Suprapubic skin (tissue), 4 donors: Measurements from ENCODE around the gene TOP2B. TPM values are rescaled to one million over a fixed set of nuclear protein-coding genes. Genes with fewer than 3 reads are reported as not detected.
A peak's percentile ranks its signal among the peaks of the same experiment; 100 is the strongest.

Source experiments
- DNase-seq, 2 donors: peaks; one replicate each; pipeline ENCODE4 v3.0.0-alpha.2; 2019; ENCODE audit warnings: low spot score in 2 of 2
- H3K27ac ChIP-seq: fragments of 200-600 bp; sonication (generic); one replicate; pipeline ENCODE4 v1.5.1; 2019
- H3K27me3 ChIP-seq: fragments of 200-600 bp; sonication (generic); one replicate; pipeline ENCODE4 v1.5.1; 2019
- H3K36me3 ChIP-seq: fragments of 200-600 bp; sonication (generic); one replicate; pipeline ENCODE4 v1.5.1; 2019
- H3K4me1 ChIP-seq: fragments of 200-600 bp; sonication (generic); one replicate; pipeline ENCODE4 v1.5.1; 2019
- H3K4me3 ChIP-seq: fragments of 200-600 bp; sonication (generic); one replicate; pipeline ENCODE4 v1.5.1; 2019; ENCODE audit warnings: mild to moderate bottlenecking
- H3K9me3 ChIP-seq: fragments of 200-600 bp; sonication (generic); one replicate; pipeline ENCODE4 v1.5.1; 2019
- EP300 ChIP-seq: sonication (generic); formaldehyde crosslinking; IDR thresholded peaks from one replicate; pipeline ENCODE4 v1.6.1; 2017; ENCODE audit warnings: antibody characterized with exemption
- POLR2A ChIP-seq, 2 donors: fragments of 450-650 bp; IDR thresholded peaks; one replicate each; pipeline ENCODE4 v1.6.1; 2017; ENCODE audit warnings: antibody characterized with exemption in 2 of 2, mild to moderate bottlenecking in 2 of 2, moderate library complexity in 2 of 2
- POLR2AphosphoS5 ChIP-seq, 3 donors: sonication (generic); formaldehyde crosslinking; IDR thresholded peaks; one replicate each; pipeline ENCODE4 v1.6.1; 2017; ENCODE audit warnings: antibody characterized with exemption in 3 of 3
- WGBS: methylation state at CpG from one replicate; pipeline ENCODE4 v1.1.5; 2018; 5-methylcytosine and 5-hydroxymethylcytosine counted together
- total RNA-seq, 4 donors: library from RNA; depleted of rRNA; stranded (reverse); fragments of >200 nt; gene quantifications; one replicate each; pipeline ENCODE4 v1.1.0, GENCODE V29; 2016
- TF ChIP-seq, protein P1 (sequence below), 2 donors: fragments of 200-600 bp in 1 of 2; fragments of 450-650 bp in 1 of 2; sonication (generic) in 1 of 2; IDR thresholded peaks; one replicate each; pipeline ENCODE4 v1.5.1; 2016 to 2019; ENCODE audit warnings: antibody characterized with exemption in 2 of 2, mild to moderate bottlenecking in 1 of 2, moderate library complexity in 1 of 2

Gene TOP2B
- total RNA-seq, 4 donors from 2014 or later: 59.3 to 160 (median 83.5) TPM

DNA sequence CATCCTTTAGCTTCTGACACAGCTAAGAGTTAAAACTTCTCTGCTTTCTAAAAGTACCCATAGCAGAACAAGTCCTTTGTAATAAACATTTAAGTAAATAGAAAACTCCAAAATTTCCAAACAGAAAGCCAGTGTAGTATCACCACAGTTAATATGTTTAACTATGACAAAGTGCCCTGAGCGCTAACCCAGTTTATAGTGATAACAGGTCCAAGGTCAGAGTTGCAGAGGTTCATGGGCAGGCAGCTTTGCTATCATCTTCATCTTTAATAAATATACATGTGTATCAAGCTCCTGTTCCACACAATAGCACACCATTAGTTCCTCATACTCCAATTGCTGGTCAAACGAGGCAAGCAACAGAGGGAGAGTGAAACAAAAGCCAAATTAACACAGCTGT is 12.4 kb upstream of the TOP2B start:
- Histone ChIP-seq H3K9me3 (no peaks in the 10 kb centered on the region), H3K4me1 (no peaks in the 10 kb centered on the region), H3K27ac (no peak overlapping the region), H3K4me3 (no peak overlapping the region), H3K36me3 (no peaks in the 10 kb centered on the region), H3K27me3 (no peaks in the 10 kb centered on the region)
- DNase-seq: no peak
- 93% methylated on average over 2 of the region's 2 CpGs for WGBS
- TF ChIP-seq POLR2AphosphoS5 (IDR thresholded peaks at IDR 0.05) (no peak), EP300 (no peak), POLR2A (IDR thresholded peaks at IDR 0.05) (no peak)
- TF ChIP-seq, protein P1, sequence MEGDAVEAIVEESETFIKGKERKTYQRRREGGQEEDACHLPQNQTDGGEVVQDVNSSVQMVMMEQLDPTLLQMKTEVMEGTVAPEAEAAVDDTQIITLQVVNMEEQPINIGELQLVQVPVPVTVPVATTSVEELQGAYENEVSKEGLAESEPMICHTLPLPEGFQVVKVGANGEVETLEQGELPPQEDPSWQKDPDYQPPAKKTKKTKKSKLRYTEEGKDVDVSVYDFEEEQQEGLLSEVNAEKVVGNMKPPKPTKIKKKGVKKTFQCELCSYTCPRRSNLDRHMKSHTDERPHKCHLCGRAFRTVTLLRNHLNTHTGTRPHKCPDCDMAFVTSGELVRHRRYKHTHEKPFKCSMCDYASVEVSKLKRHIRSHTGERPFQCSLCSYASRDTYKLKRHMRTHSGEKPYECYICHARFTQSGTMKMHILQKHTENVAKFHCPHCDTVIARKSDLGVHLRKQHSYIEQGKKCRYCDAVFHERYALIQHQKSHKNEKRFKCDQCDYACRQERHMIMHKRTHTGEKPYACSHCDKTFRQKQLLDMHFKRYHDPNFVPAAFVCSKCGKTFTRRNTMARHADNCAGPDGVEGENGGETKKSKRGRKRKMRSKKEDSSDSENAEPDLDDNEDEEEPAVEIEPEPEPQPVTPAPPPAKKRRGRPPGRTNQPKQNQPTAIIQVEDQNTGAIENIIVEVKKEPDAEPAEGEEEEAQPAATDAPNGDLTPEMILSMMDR (IDR thresholded peaks at IDR 0.05): no peak

GRCh38 chr3:25674670-25675069 is 10.0 kb upstream of the TOP2B start:
- Histone ChIP-seq H3K9me3 (no peaks in the 10 kb centered on the region), H3K4me1 (no peaks in the 10 kb centered on the region), H3K27me3 (no peaks in the 10 kb centered on the region), H3K27ac (no peak overlapping the region), H3K36me3 (no peaks in the 10 kb centered on the region), H3K4me3 (no peak overlapping the region)
- DNase-seq: no peak
- whole genome bisulfite sequencing: 80% methylated on average over 2 of the region's 2 CpGs
- TF ChIP-seq EP300 (no peak), POLR2A (IDR thresholded peaks at IDR 0.05) (no peak), POLR2AphosphoS5 (IDR thresholded peaks at IDR 0.05) (no peak)
- TF ChIP-seq, protein P1 (IDR thresholded peaks at IDR 0.05): no peak

DNA sequence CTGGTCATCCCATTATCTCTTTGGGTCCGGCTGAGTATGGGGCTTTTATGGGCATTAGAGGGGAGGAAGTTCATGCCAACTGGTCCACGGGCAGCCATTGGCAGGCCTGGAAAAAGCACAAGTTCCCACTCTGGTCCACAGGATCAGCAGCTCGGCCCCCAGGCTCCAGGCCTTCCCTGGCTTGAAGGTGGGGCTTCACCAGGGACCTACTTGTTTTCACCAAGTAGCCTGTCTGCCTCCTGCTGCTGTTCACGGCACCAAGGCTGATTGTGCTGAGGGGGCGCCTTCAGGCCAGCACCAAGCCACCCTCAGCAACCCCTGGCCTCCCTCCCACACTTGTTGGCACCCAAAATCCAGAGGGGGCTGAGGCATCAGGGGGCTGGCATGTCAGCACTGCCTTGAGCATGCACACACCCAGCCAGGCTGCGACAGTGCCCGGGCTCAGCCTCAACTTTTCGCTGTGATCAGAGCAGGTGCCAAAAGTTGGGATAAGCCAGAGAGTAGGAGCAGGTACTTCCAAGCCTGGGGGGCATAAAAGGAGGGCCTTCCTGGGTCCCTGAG is 9.1 kb upstream of the TOP2B start:
- H3K27ac ChIP-seq: no peak overlapping the region
- 88% methylated on average over 6 of the region's 8 CpGs for WGBS
- TF ChIP-seq EP300: no peak
- TF ChIP-seq, protein P1 (IDR thresholded peaks at IDR 0.05): no peak
- no peak for TF ChIP-seq POLR2A (IDR thresholded peaks at IDR 0.05)
- no peak for DNase-seq
- H3K9me3 ChIP-seq: no peaks in the 10 kb centered on the region
- no peaks in the 10 kb centered on the region for H3K27me3 ChIP-seq
- H3K4me3 ChIP-seq: no peak overlapping the region
- no peaks in the 10 kb centered on the region for H3K4me1 ChIP-seq
- no peaks in the 10 kb centered on the region for H3K36me3 ChIP-seq

DNA sequence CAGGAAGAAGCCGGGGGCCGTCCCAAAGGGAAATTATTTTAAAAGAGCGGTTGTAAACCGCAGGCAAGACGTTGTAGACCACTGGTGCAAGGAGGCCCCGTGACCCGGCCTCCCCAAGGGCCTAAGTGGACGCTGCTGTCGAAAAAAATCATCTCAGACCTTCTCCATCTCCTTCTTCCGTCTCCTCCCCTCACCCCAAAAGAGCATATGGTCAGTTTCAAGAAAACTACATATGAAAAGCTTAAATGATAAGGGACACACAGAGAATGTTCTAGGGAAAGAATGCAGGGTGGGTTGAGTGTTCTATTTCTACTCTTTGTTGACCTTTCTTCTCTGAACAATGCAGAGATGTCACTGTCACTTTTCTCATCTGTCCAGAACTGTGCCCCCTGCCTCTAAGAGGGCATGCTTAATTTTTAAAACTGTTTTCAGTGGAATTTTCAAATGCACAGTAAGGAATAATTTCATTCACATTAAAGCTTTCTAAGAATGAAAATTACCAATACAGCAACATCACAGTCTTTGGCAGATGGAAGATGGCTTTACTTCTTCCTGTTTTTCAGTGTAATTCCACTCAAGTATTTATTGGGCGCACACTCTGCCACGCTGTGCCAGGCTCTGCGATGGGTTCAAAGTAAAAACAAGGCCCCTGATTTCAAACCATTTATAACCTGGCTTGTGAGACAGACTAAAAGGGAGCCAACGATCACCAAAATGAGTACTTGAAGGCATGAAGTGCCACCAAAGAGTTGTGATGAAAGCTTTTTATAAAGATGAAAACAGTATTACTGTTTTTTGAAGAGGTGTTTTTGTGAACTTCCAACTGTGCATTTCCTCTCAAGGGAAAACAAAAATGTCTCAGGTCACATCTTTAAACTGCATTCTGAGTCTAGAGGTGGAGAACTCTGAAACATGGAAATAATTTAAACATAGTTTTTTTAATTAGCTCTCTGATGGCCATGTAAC is 891 bp upstream of the TOP2B start:
- no peak for DNase-seq
- no peak for TF ChIP-seq POLR2AphosphoS5 (IDR thresholded peaks at IDR 0.05)
- no peak for TF ChIP-seq EP300
- TF ChIP-seq, protein P1 (IDR thresholded peaks at IDR 0.05): no peak
- no peak for TF ChIP-seq POLR2A (IDR thresholded peaks at IDR 0.05)
- no peaks in the 10 kb centered on the region for H3K36me3 ChIP-seq
- no peaks in the 10 kb centered on the region for H3K9me3 ChIP-seq
- H3K27me3 ChIP-seq: no peaks in the 10 kb centered on the region
- WGBS: 12% methylated on average over 14 of the region's 14 CpGs
- peak overlapping the region; percentile 82 for H3K4me3 ChIP-seq
- H3K27ac ChIP-seq: peak overlapping the region; percentile 99
- H3K4me1 ChIP-seq: peaks cover 30% of the 10 kb centered on the region
